CD4-positive, alpha-beta memory T cell (primary cell): Measurements from ENCODE around the gene NKAIN2. TPM values are rescaled to one million over a fixed set of nuclear protein-coding genes. Genes with fewer than 3 reads are reported as not detected.
"Not testable (repeated sequence)": the region's sequence is repeated elsewhere in the genome, so short reads cannot be mapped to it uniquely, and the experiment has no call there.

Experiments
- CTCF ChIA-PET: fragments of 350-600 bp; sonication (Branson Sonifier 250); formaldehyde crosslinking; loops from one replicate; lab custom pipeline; 2021; ENCODE audit warnings: inconsistent platforms; ENCODE audit not compliant: partially characterized antibody; lab: Charles Lee
- POLR2A ChIA-PET: fragments of 350-600 bp; sonication (Branson Sonifier 250); formaldehyde crosslinking; loops from one replicate; lab custom pipeline; 2021; ENCODE audit not compliant: partially characterized antibody; lab: Charles Lee
- DNase-seq, 5 donors: peaks; one replicate each; pipeline versions ENCODE4 v3.0.0 to v3.0.0-alpha.2; 2020 to 2022; ENCODE audit warnings: mixed read lengths in 1 of 5
- H3K27ac ChIP-seq: one replicate; pipeline ENCODE4 v1.7.0; 2013; ENCODE audit warnings: low read depth, low read length
- H3K27me3 ChIP-seq: 2 replicates; pipeline ENCODE4 v1.7.0; 2013; ENCODE audit warnings: mild to moderate bottlenecking, low read length, moderate library complexity; ENCODE audit not compliant: insufficient read depth
- H3K36me3 ChIP-seq: 2 replicates; pipeline ENCODE4 v1.7.0; 2013; ENCODE audit warnings: mild to moderate bottlenecking, low read length, moderate library complexity; ENCODE audit not compliant: insufficient read depth
- H3K4me1 ChIP-seq: 2 replicates; pipeline ENCODE4 v1.7.0; 2013; ENCODE audit warnings: mild to moderate bottlenecking, low read length, moderate library complexity; ENCODE audit not compliant: insufficient read depth
- H3K4me3 ChIP-seq, 2 donors: one replicate each; pipeline ENCODE4 v1.7.0; 2013; ENCODE audit warnings: low read length in 2 of 2, mild to moderate bottlenecking in 1 of 2
- H3K9me3 ChIP-seq, 2 donors: one replicate each; pipeline ENCODE4 v1.7.0; 2013; ENCODE audit warnings: low read length in 2 of 2, control low read depth in 1 of 2; ENCODE audit not compliant: control insufficient read depth in 1 of 2
- H3K27ac Mint-ChIP-seq, 7 donors: one replicate each; pipeline ENCODE4 v1.8.0; 2020 to 2021; ENCODE audit warnings: mixed read lengths in 7 of 7, mild to moderate bottlenecking in 6 of 7, inconsistent platforms in 3 of 7, moderate library complexity in 3 of 7
- H3K27me3 Mint-ChIP-seq, 2 donors: one replicate each; pipeline ENCODE4 v1.8.0; 2020 to 2021; ENCODE audit warnings: mixed read lengths in 2 of 2
- H3K36me3 Mint-ChIP-seq, 2 donors: one replicate each; pipeline ENCODE4 v1.8.0; 2020 to 2021; ENCODE audit warnings: mixed read lengths in 2 of 2, inconsistent platforms in 1 of 2, mild to moderate bottlenecking in 1 of 2
- H3K4me1 Mint-ChIP-seq, 4 donors: one replicate each; pipeline ENCODE4 v1.8.0; 2020 to 2021; ENCODE audit warnings: mixed read lengths in 4 of 4, mild to moderate bottlenecking in 1 of 4
- H3K4me3 Mint-ChIP-seq, 8 donors: one replicate each; pipeline ENCODE4 v1.8.0; 2020 to 2021; ENCODE audit warnings: mixed read lengths in 8 of 8, mild to moderate bottlenecking in 7 of 8, moderate library complexity in 6 of 8, inconsistent platforms in 3 of 8
- H3K9me3 Mint-ChIP-seq, 8 donors: one replicate each; pipeline ENCODE4 v1.8.0; 2020 to 2021; ENCODE audit warnings: mixed read lengths in 8 of 8, mild to moderate bottlenecking in 5 of 8, inconsistent platforms in 3 of 8, moderate library complexity in 1 of 8
- intact Hi-C: fragments of 100-400 bp; cut with micrococcal nuclease; formaldehyde crosslinking; loops from one replicate; pipeline ENCODE4 v1.15.1; 2023
- polyA plus RNA-seq, 2 donors: library from polyadenylated mRNA; unstranded; fragments of 300-500 nt; fragmentation: Illumina TruSeq; gene quantifications; one replicate each; pipeline ENCODE4 v1.2.3, GENCODE V29; 2021
- total RNA-seq, 2 experiments: library from RNA; stranded (reverse); gene quantifications; one replicate each; pipeline ENCODE4 v1.2.3, GENCODE V29; 2021

The NKAIN2 gene
- total and polyA plus RNA-seq, 4 experiments from 2014 or later = not detected

DNA sequence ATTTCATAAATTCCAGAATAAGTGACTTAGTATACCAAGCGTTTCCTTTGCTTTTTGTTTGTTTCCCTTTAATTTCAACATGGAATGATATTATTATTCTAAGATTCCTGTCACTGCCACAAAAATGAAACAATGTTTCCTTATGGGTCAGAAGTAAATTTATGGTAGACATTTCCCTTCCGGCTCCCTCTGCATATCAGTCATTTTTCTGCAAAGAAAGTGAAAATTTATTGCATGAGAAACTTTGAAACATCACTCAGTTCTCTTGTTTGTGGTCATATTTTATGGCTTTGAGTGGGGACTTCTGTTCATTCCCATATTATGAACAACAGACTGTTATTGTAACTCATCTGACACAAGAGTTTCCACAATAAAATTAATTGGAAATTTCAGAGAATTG is 97.8 kb downstream of the NKAIN2 start:
- no peak for DNase-seq
- intact Hi-C loops = no loop called here
- no peaks in the 10 kb centered on the region for H3K36me3 Mint-ChIP-seq
- no peak overlapping the region for H3K27ac ChIP-seq
- H3K27me3 ChIP-seq = no peaks in the 10 kb centered on the region
- peaks cover 0 to 6% (median under 1%) of the 10 kb centered on the region in 8 donors for H3K9me3 Mint-ChIP-seq
- H3K27ac Mint-ChIP-seq = no peak overlapping the region
- CTCF ChIA-PET = no interaction called here
- no peaks in the 10 kb centered on the region for H3K9me3 ChIP-seq
- H3K36me3 ChIP-seq = no peaks in the 10 kb centered on the region
- no peaks in the 10 kb centered on the region for H3K4me1 ChIP-seq
- no peak overlapping the region for H3K4me3 ChIP-seq
- POLR2A ChIA-PET = no interaction called here
- no peaks in the 10 kb centered on the region for H3K27me3 Mint-ChIP-seq
- no peaks in the 10 kb centered on the region for H3K4me1 Mint-ChIP-seq
- no peak overlapping the region for H3K4me3 Mint-ChIP-seq

DNA sequence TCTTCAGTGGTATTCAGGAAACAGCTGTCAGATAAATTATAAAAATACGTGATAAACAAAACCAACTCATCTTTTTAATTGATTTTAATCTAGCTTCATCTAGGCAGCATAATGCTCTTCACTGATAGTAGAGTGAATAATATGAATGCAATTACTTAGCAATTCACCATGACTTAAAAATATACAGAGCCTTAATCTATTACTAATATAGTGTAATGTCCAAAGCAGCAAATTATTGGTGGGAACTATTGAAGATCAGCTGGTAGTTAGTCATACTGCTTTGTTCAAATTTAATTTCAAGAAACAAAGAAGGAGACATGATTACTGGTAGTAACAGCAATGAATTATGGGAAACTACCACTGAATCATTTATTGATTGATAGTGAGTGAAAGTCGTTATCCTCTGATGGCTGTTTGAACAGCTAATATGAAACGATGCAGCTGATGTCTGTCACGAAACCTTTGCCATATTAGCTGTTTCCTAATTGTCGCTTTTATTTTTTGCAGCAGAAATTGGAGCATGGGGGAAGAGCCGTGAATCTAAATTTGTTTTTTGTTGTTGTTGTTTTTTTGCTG is 99.2 kb downstream of the NKAIN2 start:
- H3K27me3 ChIP-seq = no peaks in the 10 kb centered on the region
- no peaks in the 10 kb centered on the region for H3K9me3 ChIP-seq
- intact Hi-C loops = no loop called here
- H3K36me3 ChIP-seq = no peaks in the 10 kb centered on the region
- DNase-seq = no peak
- no peaks in the 10 kb centered on the region for H3K4me1 ChIP-seq
- Mint-ChIP-seq H3K27me3 (no peaks in the 10 kb centered on the region), H3K36me3 (no peaks in the 10 kb centered on the region), H3K27ac (no peak overlapping the region), H3K9me3 (peaks cover 0 to 6% (median 0%) of the 10 kb centered on the region in 8 donors), H3K4me1 (no peaks in the 10 kb centered on the region), H3K4me3 (no peak overlapping the region)
- ChIA-PET POLR2A (no interaction called here), CTCF (no interaction called here)
- H3K27ac ChIP-seq = no peak overlapping the region
- no peak overlapping the region for H3K4me3 ChIP-seq

DNA sequence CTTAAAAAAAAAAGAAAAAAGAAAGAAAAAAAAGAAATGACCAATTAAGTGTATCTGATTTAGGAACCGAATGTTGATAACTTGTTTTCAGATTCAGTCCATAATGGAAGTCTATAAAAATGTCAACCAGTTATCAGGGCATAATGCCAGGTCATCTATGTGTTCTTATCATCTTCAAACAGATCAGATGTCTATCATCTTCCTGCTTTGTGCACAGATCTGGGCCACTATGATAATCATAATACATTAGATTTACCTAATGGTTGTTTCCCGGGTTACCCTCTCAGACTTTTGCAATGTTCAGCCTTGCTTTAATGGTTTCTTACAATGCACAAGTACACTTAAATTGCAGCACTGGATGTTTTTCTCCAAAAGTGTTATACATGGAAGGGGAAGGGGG is 100.6 kb downstream of the NKAIN2 start:
- CTCF ChIA-PET = no interaction called here
- Mint-ChIP-seq H3K36me3 (no peaks in the 10 kb centered on the region), H3K27ac (no peak overlapping the region), H3K4me1 (no peaks in the 10 kb centered on the region), H3K27me3 (no peaks in the 10 kb centered on the region), H3K4me3 (no peak overlapping the region), H3K9me3 (peaks cover 0 to 5% (median 0%) of the 10 kb centered on the region in 8 donors)
- Histone ChIP-seq H3K4me1 (no peaks in the 10 kb centered on the region), H3K27ac (no peak overlapping the region), H3K9me3 (no peaks in the 10 kb centered on the region), H3K4me3 (no peak overlapping the region), H3K36me3 (no peaks in the 10 kb centered on the region), H3K27me3 (no peaks in the 10 kb centered on the region)
- intact Hi-C loops = no loop called here
- DNase-seq = no peak
- POLR2A ChIA-PET = no interaction called here

DNA sequence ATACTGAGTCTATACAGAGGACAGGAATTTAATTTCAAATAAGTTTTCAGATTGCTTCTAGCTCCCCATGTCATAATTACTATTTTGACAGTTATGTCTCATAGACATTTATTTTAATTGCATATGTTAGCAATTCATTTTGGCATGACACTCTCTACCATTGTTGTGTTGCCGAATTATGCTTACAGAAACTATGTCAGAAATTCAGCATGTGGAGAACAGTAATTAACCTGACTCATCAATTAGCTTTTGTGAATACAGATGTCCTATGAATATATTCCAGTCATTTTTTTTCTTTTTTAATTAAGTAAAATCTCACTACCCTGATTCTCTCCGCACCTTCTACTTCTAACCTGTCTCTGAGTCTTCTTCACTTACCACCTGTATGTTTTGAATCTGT is 105.1 kb downstream of the NKAIN2 start:
- Histone ChIP-seq H3K4me1 (no peaks in the 10 kb centered on the region), H3K4me3 (no peak overlapping the region), H3K27ac (no peak overlapping the region), H3K27me3 (no peaks in the 10 kb centered on the region), H3K36me3 (no peaks in the 10 kb centered on the region), H3K9me3 (no peaks in the 10 kb centered on the region)
- Mint-ChIP-seq H3K9me3 (peaks cover 0 to 3% (median 0%) of the 10 kb centered on the region in 8 donors), H3K4me3 (no peak overlapping the region), H3K27me3 (no peaks in the 10 kb centered on the region), H3K4me1 (no peaks in the 10 kb centered on the region), H3K36me3 (no peaks in the 10 kb centered on the region), H3K27ac (no peak overlapping the region)
- DNase-seq = no peak
- POLR2A ChIA-PET = no interaction called here
- CTCF ChIA-PET = no interaction called here
- intact Hi-C loops = no loop called here

DNA sequence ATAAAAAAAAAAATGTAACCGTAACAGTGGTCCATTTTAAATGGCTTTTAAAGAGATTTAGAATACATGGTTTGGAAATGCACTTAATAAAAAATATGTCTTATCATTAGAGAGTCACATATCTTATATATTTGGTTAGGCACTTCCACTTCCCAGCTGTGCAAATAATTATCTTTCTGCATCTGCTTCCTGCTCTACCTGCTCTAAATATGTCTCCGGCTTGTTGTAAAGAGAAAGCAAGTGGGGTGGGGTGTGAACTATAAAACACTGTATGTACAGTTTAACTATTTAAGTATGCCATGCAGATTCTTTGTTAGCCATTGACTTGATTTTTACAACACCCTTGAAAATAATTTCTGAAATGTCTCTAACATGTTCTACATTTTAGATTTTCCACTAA is 106.3 kb downstream of the NKAIN2 start:
- Mint-ChIP-seq H3K27ac (no peak overlapping the region), H3K9me3 (peaks cover 0 to 6% (median 0%) of the 10 kb centered on the region in 8 donors), H3K4me1 (no peaks in the 10 kb centered on the region), H3K27me3 (no peaks in the 10 kb centered on the region), H3K36me3 (no peaks in the 10 kb centered on the region), H3K4me3 (no peak overlapping the region)
- Histone ChIP-seq H3K4me1 (no peaks in the 10 kb centered on the region), H3K27me3 (no peaks in the 10 kb centered on the region), H3K9me3 (no peaks in the 10 kb centered on the region), H3K36me3 (no peaks in the 10 kb centered on the region), H3K27ac (no peak overlapping the region), H3K4me3 (no peak overlapping the region)
- DNase-seq = no peak
- ChIA-PET POLR2A (no interaction called here), CTCF (no interaction called here)
- intact Hi-C loops = no loop called here

DNA sequence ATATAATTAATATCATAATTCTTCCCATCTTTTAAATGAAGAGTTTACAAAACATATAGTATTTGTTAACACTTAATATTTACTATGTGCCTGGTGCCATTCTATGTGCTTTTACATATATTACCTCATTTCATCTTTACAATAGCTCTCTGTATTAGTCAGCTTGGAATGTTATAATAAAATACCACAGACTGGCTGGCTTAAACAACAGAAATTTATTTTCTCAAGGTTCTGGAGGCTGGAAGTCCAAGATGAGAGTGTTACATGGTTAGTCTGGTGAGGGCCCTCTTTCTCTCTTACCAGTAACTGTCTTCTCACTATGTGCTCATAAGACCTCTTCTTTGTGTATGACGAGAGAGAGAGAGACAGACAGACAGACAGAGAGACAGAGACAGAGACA is 110.2 kb downstream of the NKAIN2 start:
- no peak overlapping the region for H3K27ac Mint-ChIP-seq
- intact Hi-C loops = no loop called here
- no peaks in the 10 kb centered on the region for H3K4me1 Mint-ChIP-seq
- H3K9me3 Mint-ChIP-seq = peaks cover 0 to 6% (median 3%) of the 10 kb centered on the region in 8 donors
- H3K27me3 Mint-ChIP-seq = no peaks in the 10 kb centered on the region
- no peaks in the 10 kb centered on the region for H3K36me3 Mint-ChIP-seq
- Histone ChIP-seq H3K9me3 (no peaks in the 10 kb centered on the region), H3K27me3 (no peaks in the 10 kb centered on the region), H3K36me3 (no peaks in the 10 kb centered on the region), H3K27ac (no peak overlapping the region), H3K4me1 (no peaks in the 10 kb centered on the region), H3K4me3 (no peak overlapping the region)
- ChIA-PET POLR2A (no interaction called here), CTCF (no interaction called here)
- no peak for DNase-seq
- H3K4me3 Mint-ChIP-seq = no peak overlapping the region

DNA sequence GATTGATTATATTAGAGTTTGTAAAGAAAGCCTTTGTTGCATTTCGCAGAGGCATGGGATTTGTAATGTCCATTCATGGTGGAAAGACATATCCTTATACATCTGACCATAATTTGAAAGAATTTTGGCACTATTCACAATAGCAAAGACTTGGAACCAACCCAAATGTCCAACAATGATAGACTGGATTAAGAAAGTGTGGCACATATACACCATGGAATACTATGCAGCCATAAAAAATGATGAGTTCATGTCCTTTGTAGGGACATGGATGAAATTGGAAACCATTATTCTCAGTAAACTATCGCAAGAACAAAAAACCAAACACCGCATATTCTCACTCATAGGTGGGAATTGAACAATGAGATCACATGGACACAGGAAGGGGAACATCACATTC is 119.7 kb downstream of the NKAIN2 start:
- H3K4me3 ChIP-seq, H3K27ac Mint-ChIP-seq, H3K4me1 ChIP-seq, POLR2A ChIA-PET, H3K36me3 ChIP-seq, H3K27me3 ChIP-seq, H3K27me3 Mint-ChIP-seq, H3K36me3 Mint-ChIP-seq, H3K27ac ChIP-seq, H3K9me3 ChIP-seq, H3K9me3 Mint-ChIP-seq, DNase-seq, intact Hi-C loops, H3K4me1 Mint-ChIP-seq, H3K4me3 Mint-ChIP-seq: not testable (repeated sequence)
- CTCF ChIA-PET = interaction anchor here (0.6 kb wide), 1 partner anchor 17 kb away, joined by 3 read pairs; no protein-coding TSS in a partner anchor

DNA sequence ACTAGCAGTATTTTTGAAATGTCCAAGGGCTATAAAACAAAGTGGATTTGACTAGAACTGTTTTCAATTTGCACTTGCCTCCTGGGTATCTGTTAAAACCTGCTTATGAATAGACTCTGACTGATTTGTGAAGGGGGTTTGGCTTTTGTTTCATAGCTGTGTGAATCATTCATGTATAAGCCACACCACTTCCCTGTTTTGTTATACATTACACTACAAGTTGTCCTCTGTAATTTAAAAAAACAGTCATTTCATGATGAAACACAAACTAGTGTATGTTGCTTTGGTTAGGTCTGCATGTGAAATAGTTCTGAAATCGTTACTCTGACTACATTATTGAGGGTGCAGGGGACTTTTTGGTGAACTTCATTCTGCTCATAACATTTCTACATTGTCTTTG is 121.7 kb downstream of the NKAIN2 start:
- Mint-ChIP-seq H3K4me1 (no peaks in the 10 kb centered on the region), H3K27ac (no peak overlapping the region), H3K36me3 (no peaks in the 10 kb centered on the region), H3K4me3 (no peak overlapping the region), H3K27me3 (no peaks in the 10 kb centered on the region), H3K9me3 (peaks cover 0 to 4% (median 0%) of the 10 kb centered on the region in 8 donors)
- Histone ChIP-seq H3K36me3 (no peaks in the 10 kb centered on the region), H3K9me3 (no peaks in the 10 kb centered on the region), H3K27me3 (no peaks in the 10 kb centered on the region), H3K27ac (no peak overlapping the region), H3K4me1 (no peaks in the 10 kb centered on the region), H3K4me3 (no peak overlapping the region)
- DNase-seq = no peak
- ChIA-PET CTCF (no interaction called here), POLR2A (no interaction called here)
- intact Hi-C loops = no loop called here
